ENCODE results near the gene CSTPP1.
"Not testable (repeated sequence)": the region's sequence is repeated elsewhere in the genome, so short reads cannot be mapped to it uniquely, and the experiment has no call there.

Gene CSTPP1

DNA sequence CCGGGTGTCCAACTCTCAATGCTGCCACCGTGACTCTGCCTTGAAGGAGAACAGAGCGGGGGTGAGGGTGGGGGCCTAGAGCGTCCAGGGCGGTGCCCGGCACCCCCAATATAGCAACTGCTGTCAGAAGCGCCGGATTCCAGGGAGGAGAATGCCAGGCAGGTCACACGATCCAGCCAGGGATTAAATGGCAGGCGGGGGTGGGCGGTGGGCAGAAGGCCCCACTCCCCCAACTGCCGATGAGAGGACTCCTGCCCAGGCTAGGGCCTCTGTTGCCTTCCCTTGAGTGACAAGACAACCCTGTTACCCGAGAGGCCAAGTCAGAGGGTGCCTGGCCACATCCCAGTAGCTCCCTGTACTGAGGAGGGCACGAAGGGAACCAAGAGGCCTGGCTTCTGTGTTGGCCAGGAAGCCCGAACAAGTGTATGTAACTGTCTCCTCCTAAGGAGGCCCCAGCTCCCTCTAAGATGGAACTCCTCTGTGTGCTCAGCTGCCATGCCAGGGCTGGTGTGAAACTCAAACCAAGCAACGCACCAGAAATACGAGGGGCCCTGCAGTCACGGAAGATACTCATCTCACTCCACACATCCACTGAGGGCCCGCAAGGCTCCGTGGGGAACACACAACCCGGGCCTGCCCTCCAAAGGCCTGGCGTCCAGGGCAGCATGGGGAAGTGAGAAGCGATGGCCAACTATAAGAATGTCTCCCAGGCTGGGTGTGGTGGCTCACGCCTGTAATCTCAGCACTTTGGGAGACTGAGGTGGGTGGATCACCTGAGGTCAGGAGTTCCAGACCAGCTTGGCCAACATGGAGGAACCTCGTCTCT is 246.7 kb downstream of the CSTPP1 start:
- no peak for DNase-seq (ENCODE audit: low read depth)

GRCh38 chr11:47183969-47184368 is 247.4 kb downstream of the CSTPP1 start:
- no peak for DNase-seq (ENCODE audit: low read depth)

- no peak for DNase-seq (ENCODE audit: low read depth)
These were observed 248.2 kb downstream of the CSTPP1 start for GRCh38 chr11:47184711-47185304.

- DNase-seq (ENCODE audit: low read depth) = no peak
These were observed 248.9 kb downstream of the CSTPP1 start for GRCh38 chr11:47185305-47186075.

DNA sequence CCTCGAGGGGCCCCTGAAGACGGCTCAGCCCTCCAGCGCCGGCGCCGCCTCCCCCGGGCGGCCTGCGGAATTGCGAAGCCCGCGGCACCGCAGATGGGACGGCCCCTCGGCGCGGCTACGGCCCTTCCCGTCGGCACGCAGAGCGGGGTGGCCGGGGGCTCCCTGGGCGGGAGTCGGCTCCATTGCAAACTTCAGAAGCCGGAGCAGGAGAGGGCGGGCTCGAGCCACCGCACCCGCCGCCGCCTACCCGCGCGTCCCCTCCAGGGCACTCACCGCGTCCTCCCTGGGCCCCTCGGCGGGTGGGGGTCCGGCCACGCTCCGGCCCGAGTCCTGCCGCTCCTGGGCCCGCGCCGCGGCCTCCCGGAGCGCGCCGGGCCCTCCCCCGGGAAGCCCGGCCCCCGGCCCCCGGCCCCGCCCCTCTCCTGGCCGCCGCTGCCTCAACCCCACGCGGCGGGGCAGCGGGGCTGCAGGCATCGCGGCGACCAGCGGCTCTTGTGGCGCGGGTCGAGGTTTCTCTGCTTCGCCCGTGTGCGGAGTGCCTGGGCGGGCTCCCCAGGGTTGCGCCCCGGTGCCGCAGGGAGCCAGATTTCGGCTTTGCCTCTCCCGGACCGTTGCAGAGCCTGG is 249.6 kb downstream of the CSTPP1 start, which contains the start of gene PACSIN3:
TSS of gene PACSIN3 (minus strand) at position 359 of the 624 bp plus-strand sequence. CDS start 3,707 bp downstream, outside the sequence.
- DNase-seq (ENCODE audit: low read depth) = no peak

DNA sequence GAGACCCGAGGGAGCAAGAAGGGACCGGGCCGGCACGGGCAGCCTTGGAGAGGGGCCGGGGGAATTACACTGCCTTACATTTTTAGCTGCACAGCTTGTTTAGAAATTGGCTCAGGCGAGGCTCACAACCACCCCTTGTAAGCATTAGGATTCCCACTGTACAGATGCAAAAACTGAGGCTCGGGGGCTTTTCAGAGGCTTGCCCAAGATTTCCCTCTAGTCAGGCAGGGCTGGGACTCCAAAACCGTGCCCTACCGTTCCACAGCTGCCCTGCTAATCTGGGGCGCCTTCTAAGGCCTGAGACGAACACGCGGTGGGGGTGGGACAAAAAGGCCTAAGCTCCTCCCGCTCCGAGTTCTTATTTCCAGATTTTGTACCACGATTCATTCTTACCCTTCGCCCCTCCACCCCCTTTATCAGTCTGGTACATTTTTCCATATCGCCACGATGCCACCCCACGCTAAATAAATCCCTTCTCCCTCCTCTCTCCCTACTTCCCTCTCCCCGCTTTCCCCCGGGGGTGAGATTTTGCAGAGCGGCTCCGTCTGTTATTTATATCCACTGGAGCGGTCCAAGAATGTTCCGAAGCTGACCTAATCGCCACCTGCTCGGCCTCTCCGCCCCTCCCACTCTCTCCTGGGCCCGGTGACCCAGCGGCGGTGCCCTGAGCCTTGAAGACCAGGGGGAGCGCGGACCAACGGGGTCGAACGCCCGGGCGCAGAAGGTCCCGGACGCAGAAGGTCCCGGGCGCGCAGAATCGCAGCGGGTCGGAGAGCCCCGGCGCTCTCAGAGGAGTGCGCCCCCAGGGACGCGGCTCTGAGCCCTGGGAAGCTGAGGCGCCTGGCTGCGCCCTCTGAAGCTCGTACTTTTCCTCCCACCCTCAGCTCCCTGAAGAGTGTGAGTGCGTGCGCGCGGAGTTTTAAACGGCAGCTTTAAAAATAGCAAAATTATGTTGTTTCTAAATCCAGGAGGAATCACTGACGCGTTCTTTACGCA is 250.4 kb downstream of the CSTPP1 start:
- DNase-seq (ENCODE audit: low read depth) = peak; percentile 26

- no peak for DNase-seq (ENCODE audit: low read depth)
These were observed 251.2 kb downstream of the CSTPP1 start for GRCh38 chr11:47187723-47188122.

DNA sequence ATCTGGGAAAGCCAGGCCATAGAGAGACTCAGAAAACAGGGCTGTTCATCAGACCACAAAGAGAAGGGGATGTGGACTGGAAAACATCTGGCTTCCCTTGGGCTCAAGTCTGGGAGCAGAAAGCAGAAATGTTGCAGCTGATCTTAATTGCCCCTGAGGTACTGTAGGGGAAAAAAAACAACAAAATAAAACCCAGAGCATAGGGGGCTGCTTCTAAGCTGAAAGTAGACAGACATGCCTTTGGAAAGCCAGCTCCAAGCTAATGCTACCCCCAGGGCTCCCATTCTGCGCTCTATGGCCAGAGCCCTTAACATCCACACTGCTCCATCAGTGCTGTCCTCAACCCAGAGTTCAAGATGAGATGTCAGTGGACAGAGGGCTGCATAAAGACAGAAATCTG is 251.7 kb downstream of the CSTPP1 start:
- DNase-seq (ENCODE audit: low read depth) = no peak

DNA sequence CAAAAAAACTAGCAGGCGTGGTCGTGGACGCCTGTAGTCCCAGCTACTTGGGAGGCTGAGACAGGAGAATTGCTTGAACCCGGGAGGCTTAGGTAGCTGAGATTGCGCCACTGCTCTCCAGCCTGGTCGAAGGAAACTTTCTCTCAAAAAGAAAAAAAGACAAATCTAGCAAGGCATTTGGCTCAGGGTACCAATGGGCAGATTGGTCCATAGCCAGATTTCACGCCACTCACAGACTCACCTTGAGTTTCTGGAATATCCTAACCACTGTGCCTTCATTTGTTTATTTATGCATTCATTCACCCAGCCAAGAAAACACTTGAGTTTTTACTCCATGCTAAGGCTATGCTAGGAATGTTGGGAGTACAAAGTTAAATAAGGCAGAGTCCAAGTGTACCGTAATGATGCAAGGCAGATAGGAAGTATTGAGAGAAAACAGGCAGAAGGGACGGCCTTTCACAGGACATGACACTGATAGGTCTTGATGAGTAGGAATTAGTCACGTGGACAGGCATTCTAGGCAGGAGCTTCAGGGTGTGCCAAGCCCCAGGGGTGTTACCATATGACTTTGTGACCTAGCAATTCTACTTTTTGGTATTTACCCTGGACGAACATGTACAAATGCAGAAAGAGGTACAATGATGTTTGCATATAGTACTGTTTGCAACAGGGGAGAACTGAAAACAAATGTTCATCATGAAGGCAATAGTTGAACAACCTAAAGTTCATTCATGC is 252.7 kb downstream of the CSTPP1 start:
- no peak for DNase-seq (ENCODE audit: low read depth)

DNA sequence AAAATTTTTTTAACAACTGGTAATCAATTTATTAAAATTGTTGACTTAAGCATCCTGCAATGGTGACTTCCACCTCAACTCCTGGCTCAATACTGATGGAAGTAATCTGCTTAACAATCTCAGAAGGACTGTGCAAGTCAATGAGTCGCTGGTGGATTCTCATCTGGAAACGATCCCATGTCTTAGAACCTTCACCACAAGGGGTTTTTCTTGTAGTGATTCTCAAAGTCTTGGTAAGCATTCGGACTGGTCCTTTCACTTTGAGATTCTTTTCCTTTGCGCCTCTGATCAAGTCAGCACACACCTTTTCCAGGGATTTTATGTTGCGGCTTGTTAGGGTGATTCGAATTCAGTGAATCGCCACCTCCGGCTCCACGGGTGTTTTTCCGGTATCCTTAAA is 254.6 kb downstream of the CSTPP1 start:
- not testable (repeated sequence) for DNase-seq (ENCODE audit: low read depth)

DNA sequence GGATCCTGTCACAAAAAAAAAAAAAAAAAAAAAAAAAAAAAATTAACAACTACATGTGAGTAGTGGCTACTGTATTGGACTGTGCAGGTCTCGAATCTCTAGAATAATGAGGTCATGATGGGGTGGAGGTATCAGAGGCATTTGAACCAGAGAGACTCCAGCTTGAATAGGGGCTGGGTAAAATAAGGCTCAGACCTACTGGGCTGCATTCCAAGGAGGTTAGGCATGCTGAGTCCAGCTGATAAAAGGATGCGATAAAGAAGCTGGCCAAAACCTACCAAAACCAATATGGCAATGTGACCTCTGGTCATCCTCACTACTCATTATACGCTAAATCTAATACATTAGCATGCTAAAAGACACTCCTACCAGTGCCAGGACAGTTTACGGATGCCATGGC is 255.6 kb downstream of the CSTPP1 start:
- no peak for DNase-seq (ENCODE audit: low read depth)

DNA sequence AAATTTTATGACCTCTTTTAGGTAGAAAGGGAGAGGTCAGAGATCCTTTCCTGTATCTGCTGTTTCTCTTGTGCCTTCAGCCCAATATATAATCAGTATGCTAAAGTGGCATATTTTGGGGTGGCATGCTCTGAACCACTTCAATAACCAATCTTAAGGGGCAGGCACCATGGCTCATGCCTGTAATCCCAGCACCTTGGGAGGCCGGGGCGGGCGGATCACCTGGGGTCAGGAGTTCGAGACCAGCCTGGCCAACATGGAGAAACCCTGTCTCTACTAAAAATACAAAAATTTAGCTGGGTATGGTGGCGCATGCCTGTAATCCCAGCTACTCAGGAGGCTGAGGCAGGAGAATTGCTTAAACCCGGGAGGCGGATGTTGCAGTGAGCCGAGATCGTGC is 261.6 kb downstream of the CSTPP1 start:
- DNase-seq (ENCODE audit: low read depth) = not testable (repeated sequence)

GRCh38 chr11:47201015-47201414 is 264.5 kb downstream of the CSTPP1 start:
- no peak for DNase-seq (ENCODE audit: low read depth)

GRCh38 chr11:47202576-47202975 is 266.0 kb downstream of the CSTPP1 start:
- no peak for DNase-seq (ENCODE audit: low read depth)

DNA sequence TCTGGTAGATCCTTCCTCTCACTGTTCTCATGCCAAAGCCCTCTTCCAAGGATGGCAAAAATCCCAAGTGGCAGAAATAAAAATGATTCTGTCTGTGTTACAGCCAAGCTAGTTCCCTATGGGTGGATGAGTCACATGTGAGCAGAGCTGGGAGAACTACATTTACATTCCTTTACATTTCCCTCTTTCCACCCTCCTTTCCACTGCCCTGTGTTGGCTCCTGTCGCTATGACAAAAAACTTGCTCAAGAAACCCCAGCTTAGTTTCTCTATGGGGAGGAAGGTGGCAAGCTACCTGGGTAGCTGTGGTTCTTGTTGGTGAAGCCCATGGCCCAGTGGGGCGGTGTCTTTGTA is 268.1 kb downstream of the CSTPP1 start:
- DNase-seq (ENCODE audit: low read depth) = no peak

DNA sequence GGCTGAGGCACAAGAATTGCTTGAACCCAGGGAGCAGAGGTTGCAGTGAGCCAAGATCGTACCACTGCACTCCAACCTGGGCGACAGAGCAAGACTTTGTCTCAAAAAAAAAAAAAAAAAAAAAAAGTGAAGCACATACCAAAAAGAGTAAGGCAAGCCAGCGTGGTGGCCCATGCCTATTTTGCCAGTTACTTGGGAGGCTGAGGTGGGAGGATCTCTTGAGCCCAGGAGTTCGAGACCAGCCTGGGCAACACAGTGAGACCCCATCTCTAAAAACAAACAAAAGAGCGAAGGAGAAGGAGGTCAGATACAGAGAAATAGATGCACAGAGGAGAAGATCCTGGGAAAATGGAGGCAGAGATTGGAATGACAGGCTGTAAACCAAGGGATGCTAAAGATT is 270.0 kb downstream of the CSTPP1 start:
- not testable (repeated sequence) for DNase-seq (ENCODE audit: low read depth)

- no peak for DNase-seq (ENCODE audit: low read depth)
These were observed 270.9 kb downstream of the CSTPP1 start for GRCh38 chr11:47207459-47207858.

DNA sequence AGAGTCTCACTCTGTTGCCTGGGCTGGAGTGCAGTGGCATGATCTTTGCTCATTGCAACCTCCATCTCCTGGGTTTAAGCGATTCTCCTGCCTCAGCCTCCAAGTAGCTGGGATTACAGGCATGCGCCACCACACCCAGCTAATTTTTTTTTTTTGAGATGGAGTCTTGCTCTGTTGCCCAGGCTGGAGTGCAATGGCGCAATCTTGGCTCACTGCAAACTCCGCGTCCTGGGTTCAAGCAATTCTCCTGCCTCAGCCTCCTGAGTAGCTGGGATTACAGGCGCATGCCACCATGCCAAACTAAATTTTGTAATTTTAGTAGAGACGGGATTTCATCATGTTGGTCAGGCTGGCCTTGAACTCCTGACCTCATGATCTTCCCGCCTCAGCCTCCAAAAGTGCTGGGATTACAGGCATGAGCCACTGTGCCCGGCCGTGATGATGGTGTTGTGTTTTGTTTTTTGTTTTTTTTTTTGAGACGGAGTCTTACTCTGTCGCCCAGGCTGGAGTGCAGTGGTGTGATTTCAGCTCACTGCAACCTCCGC is 271.5 kb downstream of the CSTPP1 start:
- not testable (repeated sequence) for DNase-seq (ENCODE audit: low read depth)

- no peak for DNase-seq (ENCODE audit: low read depth)
These were observed 272.1 kb downstream of the CSTPP1 start for GRCh38 chr11:47208628-47209027.

Data from activated T-cell treated with anti-CD3 and anti-CD28 coated beads for 1 hour (primary cell).